Measurements from ENCODE around the gene WDR72.

- TF ChIP-seq CTCF (IDR thresholded peaks at IDR 0.05) (no peak), POLR2A (IDR thresholded peaks at IDR 0.05) (no peak)
These were observed 236.5 kb downstream of the WDR72 start for GRCh38 chr15:53522991-53523390.

All from lower leg skin (tissue), 3 donors.